ENCODE data around the gene ST6GALNAC3.

DNA sequence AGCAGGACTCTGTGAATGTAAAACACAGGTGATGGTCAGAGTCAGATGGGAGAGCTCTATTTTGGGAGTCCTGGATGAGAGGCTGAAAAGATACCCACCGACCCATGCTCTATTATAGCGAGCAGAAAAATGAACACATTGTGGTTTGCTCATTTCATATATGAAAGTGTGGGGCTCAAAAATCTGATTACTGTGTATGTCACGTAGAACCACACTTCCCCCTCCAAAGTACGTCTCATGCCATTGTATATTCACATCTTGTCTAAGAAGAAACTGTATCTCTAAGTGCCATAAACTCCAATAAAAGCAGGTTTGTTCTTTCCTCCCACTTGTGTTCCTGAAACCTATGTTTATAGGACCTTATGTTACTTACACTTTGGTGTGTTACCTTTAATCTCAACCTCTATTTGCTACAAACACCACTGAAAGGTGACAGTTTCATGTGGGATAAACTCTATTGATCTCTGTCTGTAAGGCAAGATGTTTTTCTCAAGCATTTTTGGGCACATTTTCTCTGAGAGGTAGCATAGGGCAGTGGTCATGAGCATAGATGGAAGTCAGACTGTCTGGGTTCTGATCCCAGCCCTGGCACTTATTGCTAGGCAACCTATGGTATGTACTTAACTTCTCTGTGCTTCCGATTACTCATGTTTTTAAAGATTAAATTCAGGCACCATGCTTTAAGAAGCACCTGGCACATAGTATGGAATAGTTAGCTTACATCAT is 214.4 kb downstream of the ST6GALNAC3 start:
- TF ChIP-seq, protein P1, sequence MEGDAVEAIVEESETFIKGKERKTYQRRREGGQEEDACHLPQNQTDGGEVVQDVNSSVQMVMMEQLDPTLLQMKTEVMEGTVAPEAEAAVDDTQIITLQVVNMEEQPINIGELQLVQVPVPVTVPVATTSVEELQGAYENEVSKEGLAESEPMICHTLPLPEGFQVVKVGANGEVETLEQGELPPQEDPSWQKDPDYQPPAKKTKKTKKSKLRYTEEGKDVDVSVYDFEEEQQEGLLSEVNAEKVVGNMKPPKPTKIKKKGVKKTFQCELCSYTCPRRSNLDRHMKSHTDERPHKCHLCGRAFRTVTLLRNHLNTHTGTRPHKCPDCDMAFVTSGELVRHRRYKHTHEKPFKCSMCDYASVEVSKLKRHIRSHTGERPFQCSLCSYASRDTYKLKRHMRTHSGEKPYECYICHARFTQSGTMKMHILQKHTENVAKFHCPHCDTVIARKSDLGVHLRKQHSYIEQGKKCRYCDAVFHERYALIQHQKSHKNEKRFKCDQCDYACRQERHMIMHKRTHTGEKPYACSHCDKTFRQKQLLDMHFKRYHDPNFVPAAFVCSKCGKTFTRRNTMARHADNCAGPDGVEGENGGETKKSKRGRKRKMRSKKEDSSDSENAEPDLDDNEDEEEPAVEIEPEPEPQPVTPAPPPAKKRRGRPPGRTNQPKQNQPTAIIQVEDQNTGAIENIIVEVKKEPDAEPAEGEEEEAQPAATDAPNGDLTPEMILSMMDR (conservative IDR thresholded peaks at IDR 0.05; ENCODE audit: low read length): no peak
- no peak for TF ChIP-seq EZH2phosphoT487 (IDR thresholded peaks at IDR 0.05; ENCODE audit: borderline replicate concordance)

All from Loucy (cell line).